Endothelial cell of umbilical vein (primary cell): ENCODE measurements around the gene TMF1. TPM values are rescaled to one million over a fixed set of nuclear protein-coding genes. Genes with fewer than 3 reads are reported as not detected.
A peak's percentile ranks its signal among the peaks of the same experiment; 100 is the strongest.

ENCODE experiments used
- BruUV-seq: library from RNA; stranded (reverse); fragments of 400-500 nt; replicated peaks from 2 replicates; lab custom pipeline; 2021; lab: Mats Ljungman, UMichigan
- CTCF ChIA-PET: fragments of 300-600, 350-600 bp; sonication (Branson Sonifier 250); formaldehyde crosslinking; loops from one replicate; lab custom pipeline; 2021; ENCODE audit warnings: antibody characterized with exemption, inconsistent platforms; lab: Charles Lee
- POLR2A ChIA-PET: fragments of 300-600, 350-600 bp; sonication (Branson Sonifier 250); formaldehyde crosslinking; loops from one replicate; lab custom pipeline; 2021; ENCODE audit warnings: antibody characterized with exemption, inconsistent platforms; lab: Charles Lee
- DNase-seq: peaks from one replicate; pipeline ENCODE4 v3.0.0-alpha.2; 2011; ENCODE audit warnings: low read depth, low spot score
- FAIRE-seq: peaks from 2 replicates; lab custom pipeline; 2011; peaks lifted over from hg19 to GRCh38; lab: Jason Lieb, UNC
- H2AFZ ChIP-seq: 2 replicates; pipeline ENCODE4 v1.6.0; 2012; ENCODE audit warnings: low read depth, low read length, control low read depth, inconsistent platforms
- H3K27ac ChIP-seq: 2 replicates; pipeline ENCODE4 v1.5.1; 2011; ENCODE audit warnings: low read depth, mild to moderate bottlenecking, control low read depth, low read length, moderate library complexity; ENCODE audit not compliant: insufficient read depth
- H3K27me3 ChIP-seq, 2 experiments: 2 replicates each; pipeline versions ENCODE4 v1.6.0 to v1.6.1; 2011; ENCODE audit warnings: low read length in 2 of 2, mixed read lengths in 1 of 2; ENCODE audit not compliant: control insufficient read depth in 2 of 2, insufficient read depth in 2 of 2
- H3K36me3 ChIP-seq, 2 experiments: 2 replicates in 1 of 2; 3 replicates in 1 of 2; pipeline ENCODE4 v1.5.1; 2011; ENCODE audit warnings: low read length in 2 of 2, mild to moderate bottlenecking in 1 of 2, moderate library complexity in 1 of 2; ENCODE audit not compliant: control insufficient read depth in 2 of 2, insufficient read depth in 2 of 2; ENCODE audit errors: extremely low read depth in 1 of 2
- H3K4me1 ChIP-seq: 3 replicates; pipeline ENCODE4 v1.5.1; 2011; ENCODE audit warnings: mild to moderate bottlenecking, low read length; ENCODE audit not compliant: control insufficient read depth, insufficient read depth; ENCODE audit errors: extremely low read depth
- H3K4me2 ChIP-seq: 2 replicates; pipeline ENCODE4 v1.6.1; 2011; ENCODE audit warnings: low read length, control low read depth, mixed read lengths; ENCODE audit not compliant: insufficient read depth
- H3K4me3 ChIP-seq, 3 experiments: fragments of 200-600 bp in 1 of 3; sonication (generic), shearing (Covaris generic) in 1 of 3; replicated peaks in 1 of 3; 2 replicates each; pipeline ENCODE4 v1.5.1; 2011 to 2016; ENCODE audit warnings: control low read depth in 3 of 3, low read length in 3 of 3, mild to moderate bottlenecking in 2 of 3, inconsistent platforms in 1 of 3, low read depth in 1 of 3, moderate library complexity in 1 of 3; ENCODE audit not compliant: insufficient read depth in 1 of 3
- H3K79me2 ChIP-seq: 2 replicates; pipeline ENCODE4 v1.6.0; 2012; ENCODE audit warnings: low read length, inconsistent platforms; ENCODE audit not compliant: control insufficient read depth, insufficient read depth
- H3K9ac ChIP-seq: replicated peaks from 2 replicates; pipeline ENCODE3; 2011; ENCODE audit warnings: low read length, control low read depth; ENCODE audit not compliant: insufficient read depth; ENCODE audit errors: extremely low read depth
- H3K9me1 ChIP-seq: replicated peaks from 3 replicates; pipeline ENCODE4 v1.6.0; 2011; ENCODE audit warnings: mild to moderate bottlenecking, low read length; ENCODE audit not compliant: control insufficient read depth, insufficient read depth; ENCODE audit errors: extremely low read depth
- H3K9me3 ChIP-seq: replicated peaks from 2 replicates; pipeline ENCODE4 v1.5.1; 2012; ENCODE audit warnings: low read length, inconsistent platforms; ENCODE audit not compliant: control insufficient read depth, insufficient read depth
- H4K20me1 ChIP-seq: replicated peaks from 2 replicates; pipeline ENCODE3; 2011; ENCODE audit warnings: mild to moderate bottlenecking, low read length; ENCODE audit not compliant: control insufficient read depth, insufficient read depth; ENCODE audit errors: extremely low read depth
- EZH2 ChIP-seq: IDR thresholded peaks from 2 replicates; pipeline ENCODE4 v1.6.1; 2012; ENCODE audit warnings: borderline replicate concordance, low read depth, mild to moderate bottlenecking, moderate library complexity, low read length, inconsistent platforms; ENCODE audit not compliant: severe bottlenecking
- FOS ChIP-seq: IDR thresholded peaks from 2 replicates; pipeline ENCODE4 v1.6.1; 2011; ENCODE audit warnings: mild to moderate bottlenecking, low read length, moderate library complexity, borderline replicate concordance; ENCODE audit not compliant: insufficient read depth
- GATA2 ChIP-seq: IDR thresholded peaks from 2 replicates; pipeline ENCODE4 v1.7.0; 2011; ENCODE audit warnings: low read depth, mild to moderate bottlenecking, moderate library complexity, mixed read lengths, low read length; ENCODE audit not compliant: insufficient read length, insufficient read depth
- JUN ChIP-seq: IDR thresholded peaks from 2 replicates; pipeline ENCODE4 v1.6.1; 2011; ENCODE audit warnings: borderline replicate concordance, low read depth; ENCODE audit not compliant: insufficient read length, insufficient read depth
- MYC ChIP-seq: IDR thresholded peaks from one replicate; pipeline ENCODE4 v1.6.1; 2011; ENCODE audit warnings: mild to moderate bottlenecking, low read depth, low read length
- POLR2A ChIP-seq: IDR thresholded peaks from 2 replicates; pipeline ENCODE4 v1.6.1; 2012; ENCODE audit warnings: low read depth, mild to moderate bottlenecking, control low read depth, low read length
- POLR2AphosphoS5 ChIP-seq: IDR thresholded peaks from 2 replicates; pipeline ENCODE4 v1.6.1; 2012; ENCODE audit warnings: low read depth, mild to moderate bottlenecking, control low read depth, low read length, moderate library complexity; ENCODE audit not compliant: insufficient read depth
- dilution Hi-C: fragments of 300-500 bp; cut with MboI; formaldehyde crosslinking; loops from one replicate; pipeline ENCODE4 v1.15.0; 2019; ENCODE audit warnings: low sequenced_read_pairs; ENCODE audit not compliant: extremely low pct_ligation_motif_present
- intact Hi-C: fragments of 100-400 bp; cut with micrococcal nuclease; formaldehyde crosslinking; loops from one replicate; pipeline ENCODE4 v1.10.0; 2022
- polyA plus RNA-seq, 4 experiments: library from polyadenylated mRNA; depleted of rRNA in 3 of 4; stranded (reverse) in 3 of 4; unstranded in 1 of 4; fragments of >200 nt; gene quantifications; 2 replicates each; pipeline versions ENCODE4 v1.2.1 to v1.2.3, GENCODE V29; 2011 to 2012; ENCODE audit warnings: missing spikeins in 1 of 4
- total RNA-seq: library from RNA; stranded (reverse); gene quantifications from 2 replicates; pipeline ENCODE4 v1.2.3, GENCODE V29; 2021
- TF ChIP-seq, protein P1 (sequence below): IDR thresholded peaks from 2 replicates; pipeline ENCODE4 v1.6.1; 2011; ENCODE audit not compliant: insufficient read depth, insufficient read length
- TF ChIP-seq, protein P2 (sequence below), 2 donors: IDR thresholded peaks; 1 replicate in 1 of 2; 2 replicates in 1 of 2; pipeline ENCODE4 v1.5.1; 2011; ENCODE audit warnings: low read length in 2 of 2, mild to moderate bottlenecking in 2 of 2, moderate library complexity in 2 of 2, control low read depth in 1 of 2, inconsistent platforms in 1 of 2, low read depth in 1 of 2; ENCODE audit not compliant: insufficient read depth in 1 of 2; ENCODE audit errors: extremely low read depth in 1 of 2

TMF1 gene
- total and polyA plus RNA-seq, 2 donors (not counting 3 experiments of a cell fraction or from before 2014, with no cell fraction given): 3.7 to 32.7 TPM

DNA sequence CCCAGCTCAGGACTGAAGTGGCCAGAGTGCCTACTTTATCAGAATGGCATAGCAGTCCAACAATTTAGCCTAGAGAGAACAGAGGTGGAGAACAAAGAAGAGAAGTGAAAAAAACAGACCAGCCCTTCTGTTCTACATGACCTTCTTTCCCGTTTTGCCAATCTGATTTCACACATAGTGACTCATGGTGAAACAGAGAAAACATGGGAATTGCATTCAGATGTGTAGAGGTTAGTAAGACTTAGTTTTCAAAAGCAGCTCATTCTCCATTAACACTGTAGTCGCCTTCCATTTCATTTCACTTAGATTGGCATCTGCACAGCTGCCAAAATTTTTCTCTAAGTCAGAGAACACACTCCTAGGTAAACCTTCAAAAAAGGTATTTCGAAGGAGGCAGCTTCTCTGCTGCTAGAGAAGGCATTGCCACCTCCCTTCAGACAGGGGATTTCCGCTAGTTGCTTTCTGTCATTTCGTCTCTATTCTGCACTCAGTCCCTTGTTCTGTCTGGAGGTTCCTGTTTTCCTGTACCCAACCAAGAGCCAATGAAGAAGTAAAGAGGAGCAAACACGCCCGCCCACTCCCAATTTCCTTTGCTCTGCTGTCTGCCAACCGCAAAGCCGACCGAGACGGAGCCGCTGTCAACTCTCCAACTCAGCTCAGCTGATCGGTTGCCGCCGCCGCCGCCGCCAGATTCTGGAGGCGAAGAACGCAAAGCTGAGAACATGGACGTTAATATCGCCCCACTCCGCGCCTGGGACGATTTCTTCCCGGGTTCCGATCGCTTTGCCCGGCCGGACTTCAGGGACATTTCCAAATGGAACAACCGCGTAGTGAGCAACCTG lies 32.4 kb upstream of the TMF1 start, which contains the start of gene ARL6IP5:
Gene ARL6IP5, plus strand, starts transcription at position 612 of the 842 bp plus-strand sequence. Its CDS starts 111 bp downstream, at position 723.
- Histone ChIP-seq H3K4me1 (peaks cover 72% of the 10 kb centered on the region), H3K4me3 (peak within 1 kb of the TSS; percentile 77 to 87 (median 80)), H3K4me2 (peak within 1 kb of the TSS; percentile 91), H2AFZ (peak within 1 kb of the TSS; percentile 71), H3K79me2 (peaks cover 45% of the 10 kb centered on the region), H3K27ac (peak within 1 kb of the TSS; percentile 68), H3K9ac (peak within 1 kb of the TSS; percentile 87), H3K27me3 (no peaks in the 10 kb centered on the region), H4K20me1 (no peaks in the 10 kb centered on the region), H3K36me3 (no peaks in the 10 kb centered on the region), H3K9me3 (no peaks in the 10 kb centered on the region), H3K9me1 (no peaks in the 10 kb centered on the region)
- no TSS peak for BruUV-seq
- TF ChIP-seq, protein P1, sequence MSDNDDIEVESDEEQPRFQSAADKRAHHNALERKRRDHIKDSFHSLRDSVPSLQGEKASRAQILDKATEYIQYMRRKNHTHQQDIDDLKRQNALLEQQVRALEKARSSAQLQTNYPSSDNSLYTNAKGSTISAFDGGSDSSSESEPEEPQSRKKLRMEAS: no peak
- TF ChIP-seq GATA2 (peak; percentile 76), MYC (no peak), FOS (peak; percentile 66), POLR2A (peak; percentile 70), POLR2AphosphoS5 (peak; percentile 58), EZH2 (no peak), JUN (peak; percentile 83)
- TF ChIP-seq, protein P2, sequence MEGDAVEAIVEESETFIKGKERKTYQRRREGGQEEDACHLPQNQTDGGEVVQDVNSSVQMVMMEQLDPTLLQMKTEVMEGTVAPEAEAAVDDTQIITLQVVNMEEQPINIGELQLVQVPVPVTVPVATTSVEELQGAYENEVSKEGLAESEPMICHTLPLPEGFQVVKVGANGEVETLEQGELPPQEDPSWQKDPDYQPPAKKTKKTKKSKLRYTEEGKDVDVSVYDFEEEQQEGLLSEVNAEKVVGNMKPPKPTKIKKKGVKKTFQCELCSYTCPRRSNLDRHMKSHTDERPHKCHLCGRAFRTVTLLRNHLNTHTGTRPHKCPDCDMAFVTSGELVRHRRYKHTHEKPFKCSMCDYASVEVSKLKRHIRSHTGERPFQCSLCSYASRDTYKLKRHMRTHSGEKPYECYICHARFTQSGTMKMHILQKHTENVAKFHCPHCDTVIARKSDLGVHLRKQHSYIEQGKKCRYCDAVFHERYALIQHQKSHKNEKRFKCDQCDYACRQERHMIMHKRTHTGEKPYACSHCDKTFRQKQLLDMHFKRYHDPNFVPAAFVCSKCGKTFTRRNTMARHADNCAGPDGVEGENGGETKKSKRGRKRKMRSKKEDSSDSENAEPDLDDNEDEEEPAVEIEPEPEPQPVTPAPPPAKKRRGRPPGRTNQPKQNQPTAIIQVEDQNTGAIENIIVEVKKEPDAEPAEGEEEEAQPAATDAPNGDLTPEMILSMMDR (IDR thresholded peaks at IDR 0.05; ENCODE audit: extremely low read depth in 1 of 2, insufficient read depth in 1 of 2, low read depth in 1 of 2, low read length in 2 of 2): no peak
- FAIRE-seq (peak; percentile 84), DNase-seq (peak; percentile 93)
- intact Hi-C loops (loop anchor here (2.0 to 5.0 kb wide), 3 partner anchors 72 to 268 kb away; partner anchors contain the start of gene EOGT), dilution Hi-C loops (no loop called here)
- ChIA-PET POLR2A (interaction anchor here (0.9 to 1.9 kb wide), 3 partner anchors 10 to 32 kb away, joined by 3 to 5 read pairs (median 3); partner anchors contain the start of gene TMF1), CTCF (interaction anchor here (1.0 to 2.1 kb wide), 3 partner anchors 17 to 222 kb away, joined by 4 to 5 read pairs (median 5); no protein-coding TSS in a partner anchor)
